GM19351 (cell line): Measurements from ENCODE around the gene SPAG6.

Experiments used
- ATAC-seq: cut with Tn5 transposase; IDR thresholded peaks from one replicate; pipeline ENCODE4 v1.9.1; 2021; ENCODE audit warnings: mild to moderate bottlenecking, moderate library complexity; ENCODE audit not compliant: unreplicated experiment

Gene SPAG6

DNA sequence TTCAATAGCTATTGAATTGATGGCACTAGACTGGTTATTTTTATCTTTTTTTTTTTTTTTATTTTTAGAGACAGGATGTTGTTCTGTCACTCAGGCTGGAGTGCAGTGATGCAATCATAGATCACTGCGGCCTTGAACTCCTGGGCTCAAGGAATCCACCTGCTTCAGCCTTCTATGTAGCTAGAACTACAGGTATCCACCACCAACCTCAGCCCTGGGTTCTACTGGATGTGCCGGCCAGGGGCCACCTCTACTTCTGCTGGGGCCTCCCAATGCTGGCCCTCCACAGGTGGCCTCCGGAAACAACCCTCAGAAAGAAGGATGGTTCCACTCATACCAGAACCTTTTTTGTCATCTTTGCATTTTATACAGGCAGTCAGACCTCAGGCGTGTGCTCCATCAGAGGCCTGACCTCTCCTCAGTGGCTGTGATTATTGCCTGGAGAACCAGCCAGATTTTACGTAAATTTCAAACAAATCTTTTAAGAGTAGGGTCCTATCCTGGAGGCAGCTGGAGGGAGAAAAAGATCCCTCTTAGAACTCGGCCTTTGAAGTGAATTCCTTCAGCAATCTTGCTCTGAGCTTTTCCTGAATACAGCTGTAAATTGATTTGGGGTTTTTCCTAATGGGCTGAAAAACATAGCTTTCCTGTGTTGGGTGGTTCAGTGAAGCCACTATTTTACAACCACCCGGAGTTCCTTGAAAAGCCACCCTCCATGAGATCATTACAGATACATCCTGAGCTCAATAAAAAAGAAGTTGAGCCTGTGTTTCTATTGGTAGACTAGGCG, 110.0 kb downstream of the SPAG6 start:
- ATAC-seq, result peak; percentile 70

GRCh38 chr10:22456486-22456885, 111.2 kb downstream of the SPAG6 start:
- ATAC-seq, result no peak

- no peak for ATAC-seq
Measured at GRCh38 chr10:22458272-22459038, 113.2 kb downstream of the SPAG6 start.

DNA sequence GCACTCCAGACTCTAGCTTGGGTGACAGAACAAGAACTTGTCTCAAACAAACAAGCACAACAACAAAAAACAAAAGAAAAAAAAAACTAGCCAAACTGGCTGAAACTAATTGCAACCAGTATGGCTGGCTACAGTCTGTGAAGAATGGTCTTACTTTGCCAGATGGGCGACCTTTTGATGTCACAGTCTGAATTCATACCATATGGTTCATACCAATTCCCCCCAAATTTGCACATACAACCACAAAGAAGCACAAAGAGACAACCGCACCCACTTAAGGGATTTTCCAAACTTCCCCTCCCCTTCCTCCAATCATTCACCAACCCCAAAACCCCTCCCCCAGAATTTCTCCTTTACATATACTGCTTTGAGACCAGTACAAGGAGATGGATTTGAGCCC, 114.2 kb downstream of the SPAG6 start:
- no peak for ATAC-seq

- no peak for ATAC-seq
Measured at GRCh38 chr10:22460101-22460500, 114.8 kb downstream of the SPAG6 start.

DNA sequence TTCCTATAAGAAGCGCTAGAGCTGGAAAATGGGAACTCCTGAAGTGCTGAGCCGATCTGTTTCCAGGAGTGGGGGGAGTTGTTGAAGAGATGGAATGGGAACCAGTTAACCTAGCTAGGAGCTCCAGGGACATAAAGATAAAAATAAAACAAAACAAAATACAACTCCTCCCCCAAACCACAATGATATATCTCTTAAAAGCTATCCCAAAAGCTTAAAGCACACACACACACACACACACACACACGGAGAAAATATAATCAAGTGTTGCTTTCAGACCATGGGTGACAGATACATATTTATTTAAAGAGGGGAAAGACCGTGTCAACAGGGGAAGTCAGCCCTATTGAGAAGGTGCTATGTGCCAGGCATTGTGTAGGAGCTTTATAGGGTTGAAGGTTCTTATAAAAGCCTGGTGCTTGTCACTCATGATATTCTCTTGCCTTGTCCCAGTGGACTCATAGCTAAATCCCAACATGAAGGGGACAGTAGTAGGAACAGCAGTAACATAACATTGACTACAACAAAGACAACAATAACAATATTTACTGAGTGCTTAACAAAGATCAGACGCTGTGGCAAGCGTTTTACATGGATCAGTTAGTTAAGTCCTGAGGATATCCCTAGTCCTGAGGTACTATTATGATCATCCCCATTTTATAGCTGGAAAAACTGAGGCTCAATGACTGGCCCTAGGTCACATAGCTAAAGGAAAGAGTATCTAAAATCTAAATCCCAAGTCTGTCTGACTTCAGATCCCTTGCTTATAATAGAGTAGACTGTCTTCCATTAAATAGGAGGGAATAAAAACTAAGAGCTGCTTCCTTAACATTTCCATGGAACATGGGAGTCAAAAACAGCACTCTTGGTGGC, 115.5 kb downstream of the SPAG6 start:
- ATAC-seq, result no peak

- no peak for ATAC-seq
Measured at GRCh38 chr10:22461891-22462290, 116.6 kb downstream of the SPAG6 start.

- no peak for ATAC-seq
Measured at GRCh38 chr10:22463255-22463654, 118.0 kb downstream of the SPAG6 start.

- no peak for ATAC-seq
Measured at GRCh38 chr10:22464966-22465629, 119.8 kb downstream of the SPAG6 start.

DNA sequence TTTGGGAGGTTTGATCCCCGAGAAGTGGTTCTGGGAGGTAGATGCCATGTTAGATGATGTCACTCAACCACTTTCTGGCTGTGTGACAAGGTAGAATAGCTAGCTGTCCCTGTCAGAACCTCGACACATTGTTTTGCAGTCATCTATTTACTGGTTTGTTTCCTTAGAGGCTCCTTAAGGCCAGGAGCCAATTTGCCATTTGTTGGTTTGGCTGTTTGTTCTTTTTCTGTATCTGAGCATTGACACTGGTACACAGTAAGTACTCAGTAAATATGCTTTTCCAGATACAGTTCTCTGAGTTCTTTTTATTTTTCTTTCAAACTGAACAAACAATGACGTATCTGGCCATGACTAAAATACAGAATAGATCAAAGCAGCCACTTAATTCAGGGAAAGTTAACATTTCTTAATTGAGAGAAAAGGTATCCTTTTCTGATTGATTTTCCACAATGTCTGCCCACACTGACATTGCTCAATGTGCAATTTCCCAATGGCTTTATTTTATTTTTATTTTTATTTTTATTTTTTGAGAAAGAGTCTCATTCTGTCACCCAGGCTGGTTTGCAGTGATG, 121.6 kb downstream of the SPAG6 start:
- ATAC-seq, result no peak
